Activated CD8-positive, alpha-beta memory T cell treated with anti-CD3 and anti-CD28 coated beads, Interleukin-2, amount 10 ng/mL, durations not matched to agents 7 days and 5 days (primary cell): ENCODE measurements around the gene ARMC8. TPM values are rescaled to one million over a fixed set of nuclear protein-coding genes. Genes with fewer than 3 reads are reported as not detected.

ENCODE experiments used
- ATAC-seq: fragments of 150-1000 bp; cut with Tn5 transposase; one replicate; pipeline ENCODE4 v1.10.0; 2021; ENCODE audit warnings: moderate library complexity
- CTCF ChIA-PET: fragments of 350-600 bp; sonication (Branson Sonifier 250); formaldehyde crosslinking; loops from one replicate; lab custom pipeline; 2021; ENCODE audit warnings: antibody characterized with exemption; lab: Charles Lee
- DNase-seq: peaks from one replicate; pipeline ENCODE4 v3.0.0-alpha.2; 2020
- H3K27ac Mint-ChIP-seq: one replicate; pipeline ENCODE4 v1.8.0; 2021; ENCODE audit warnings: mild to moderate bottlenecking, mixed read lengths
- H3K27me3 Mint-ChIP-seq: one replicate; pipeline ENCODE4 v1.8.0; 2021; ENCODE audit warnings: mixed read lengths
- H3K36me3 Mint-ChIP-seq: one replicate; pipeline ENCODE4 v1.8.0; 2021; ENCODE audit warnings: mild to moderate bottlenecking, mixed read lengths
- H3K4me1 Mint-ChIP-seq: one replicate; pipeline ENCODE4 v1.8.0; 2021; ENCODE audit warnings: mixed read lengths
- H3K4me3 Mint-ChIP-seq: one replicate; pipeline ENCODE4 v1.8.0; 2021; ENCODE audit warnings: mild to moderate bottlenecking, moderate library complexity, mixed read lengths
- H3K9me3 Mint-ChIP-seq: one replicate; pipeline ENCODE4 v1.8.0; 2022; ENCODE audit warnings: low read depth, mixed read lengths
- total RNA-seq, 2 experiments: library from RNA; stranded (reverse); gene quantifications; one replicate each; pipeline ENCODE4 v1.2.3, GENCODE V29; 2021

The ARMC8 gene
- total RNA-seq, 2 experiments from 2014 or later = 48.4 to 54.3 TPM

DNA sequence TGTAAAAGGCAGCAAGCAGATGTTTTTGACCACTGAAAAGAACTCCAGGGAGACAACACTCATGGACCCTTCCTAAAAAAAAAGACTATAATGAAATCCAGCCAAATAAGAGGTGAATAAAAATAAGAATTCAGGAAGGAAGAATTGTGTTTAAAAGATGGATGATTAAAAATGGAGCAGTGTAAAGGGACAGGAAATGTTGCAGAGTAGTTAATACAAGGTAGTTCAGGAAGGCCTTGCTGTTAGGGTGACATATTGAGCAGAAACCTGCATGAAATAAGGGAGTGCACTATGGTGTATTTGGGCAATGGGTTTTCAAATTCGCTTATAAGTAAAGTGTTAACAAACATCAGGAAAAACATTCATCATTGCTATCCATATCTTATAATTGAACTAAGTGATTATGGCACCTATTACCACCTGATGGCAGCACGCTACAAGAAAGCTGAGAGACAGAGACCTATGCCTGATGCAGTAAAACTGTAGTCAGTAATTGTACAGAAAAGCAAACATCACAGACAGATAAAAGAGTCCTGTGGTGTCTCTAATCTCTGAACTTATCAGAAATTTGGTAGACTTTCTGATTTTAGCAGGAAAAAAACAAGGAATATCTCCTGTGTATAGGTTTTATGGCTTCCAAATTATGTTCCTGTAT lies 6.6 kb upstream of the ARMC8 start:
- Mint-ChIP-seq H3K4me1 (peaks cover 3% of the 10 kb centered on the region), H3K9me3 (no peaks in the 10 kb centered on the region), H3K4me3 (no peak overlapping the region), H3K27ac (no peak overlapping the region), H3K36me3 (no peaks in the 10 kb centered on the region), H3K27me3 (peaks cover 20% of the 10 kb centered on the region)
- ATAC-seq (peak; percentile 87), DNase-seq (peak; percentile 55)
- CTCF ChIA-PET = interaction anchor here (1.1 to 1.3 kb wide), 7 partner anchors 13 to 735 kb away, joined by 3 to 5 read pairs (median 4); partner anchors contain the start of genes MRAS and NME9

- Mint-ChIP-seq H3K36me3 (no peaks in the 10 kb centered on the region), H3K4me3 (no peak overlapping the region), H3K27me3 (peaks cover 19% of the 10 kb centered on the region), H3K9me3 (no peaks in the 10 kb centered on the region), H3K4me1 (peaks cover 25% of the 10 kb centered on the region), H3K27ac (no peak overlapping the region)
- ATAC-seq (no peak), DNase-seq (no peak)
- CTCF ChIA-PET = interaction anchor here (0.5 to 2.5 kb wide), 3 partner anchors 11 to 731 kb away, joined by 3 to 15 read pairs (median 4); partner anchors contain the start of gene DBR1
Measured at GRCh38 chr3:138184994-138185393, 2.1 kb upstream of the ARMC8 start.

DNA sequence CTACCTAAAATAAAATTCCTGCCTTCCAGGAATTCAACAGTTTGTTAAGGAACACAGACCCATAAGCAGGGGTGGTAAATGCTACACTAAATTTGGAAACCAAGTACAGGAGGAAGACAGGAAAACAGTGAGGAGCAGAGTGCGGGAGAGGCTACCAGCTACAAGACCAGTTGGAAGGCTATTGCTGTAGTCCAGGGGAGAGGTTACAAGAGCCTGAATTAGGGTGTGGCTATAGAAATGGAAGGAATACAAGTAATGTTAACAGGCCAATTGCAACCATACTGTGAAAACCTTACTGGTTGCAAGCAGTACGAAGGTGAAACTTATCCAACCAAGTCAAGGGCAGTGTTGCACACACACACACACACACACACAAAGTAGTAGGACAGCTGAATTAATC lies 880 bp upstream of the ARMC8 start:
- H3K9me3 Mint-ChIP-seq = no peaks in the 10 kb centered on the region
- peaks cover 28% of the 10 kb centered on the region for H3K4me1 Mint-ChIP-seq
- CTCF ChIA-PET = interaction anchor here (0.6 to 2.5 kb wide), 6 partner anchors 10 to 231 kb away, joined by 3 to 15 read pairs (median 5); partner anchors contain the start of genes DBR1 and NME9
- H3K4me3 Mint-ChIP-seq = peak overlapping the region; percentile 85
- H3K36me3 Mint-ChIP-seq = peaks cover 3% of the 10 kb centered on the region
- peaks cover 19% of the 10 kb centered on the region for H3K27me3 Mint-ChIP-seq
- no peak for ATAC-seq
- DNase-seq = no peak
- no peak overlapping the region for H3K27ac Mint-ChIP-seq

DNA sequence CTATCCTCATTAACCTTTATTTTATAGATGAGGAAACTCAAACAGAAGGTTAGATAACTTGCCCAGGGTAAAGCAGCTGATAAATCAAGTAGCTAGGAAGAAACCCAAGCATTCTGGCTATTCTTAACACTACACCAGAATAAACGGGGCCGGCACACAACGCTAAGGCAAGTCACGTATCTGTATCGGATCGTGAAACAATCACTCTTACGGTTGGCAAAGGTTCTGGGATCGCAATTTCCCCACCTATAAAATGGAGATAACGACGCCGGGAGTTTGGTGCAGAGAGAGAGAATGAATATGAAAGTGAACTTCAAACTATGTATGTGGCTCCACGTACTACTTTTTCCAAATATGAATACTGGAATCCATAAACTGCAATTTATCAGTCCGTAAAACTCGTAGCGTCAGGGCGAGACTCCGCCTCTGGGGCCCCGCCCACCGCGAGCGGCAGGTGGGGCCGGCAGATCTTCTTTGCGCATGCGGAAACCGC lies 252 bp upstream of the ARMC8 start:
- peak overlapping the region; percentile 85 for H3K4me3 Mint-ChIP-seq
- CTCF ChIA-PET = interaction anchor here (0.6 to 2.5 kb wide), 6 partner anchors 11 to 230 kb away, joined by 3 to 15 read pairs (median 5); partner anchors contain the start of genes DBR1 and NME9
- ATAC-seq (peak; percentile 92), DNase-seq (peak; percentile 93)
- H3K9me3 Mint-ChIP-seq = no peaks in the 10 kb centered on the region
- peak overlapping the region; percentile 97 for H3K27ac Mint-ChIP-seq
- peaks cover 8% of the 10 kb centered on the region for H3K36me3 Mint-ChIP-seq
- H3K4me1 Mint-ChIP-seq = peaks cover 33% of the 10 kb centered on the region
- H3K27me3 Mint-ChIP-seq = peaks cover 18% of the 10 kb centered on the region

DNA sequence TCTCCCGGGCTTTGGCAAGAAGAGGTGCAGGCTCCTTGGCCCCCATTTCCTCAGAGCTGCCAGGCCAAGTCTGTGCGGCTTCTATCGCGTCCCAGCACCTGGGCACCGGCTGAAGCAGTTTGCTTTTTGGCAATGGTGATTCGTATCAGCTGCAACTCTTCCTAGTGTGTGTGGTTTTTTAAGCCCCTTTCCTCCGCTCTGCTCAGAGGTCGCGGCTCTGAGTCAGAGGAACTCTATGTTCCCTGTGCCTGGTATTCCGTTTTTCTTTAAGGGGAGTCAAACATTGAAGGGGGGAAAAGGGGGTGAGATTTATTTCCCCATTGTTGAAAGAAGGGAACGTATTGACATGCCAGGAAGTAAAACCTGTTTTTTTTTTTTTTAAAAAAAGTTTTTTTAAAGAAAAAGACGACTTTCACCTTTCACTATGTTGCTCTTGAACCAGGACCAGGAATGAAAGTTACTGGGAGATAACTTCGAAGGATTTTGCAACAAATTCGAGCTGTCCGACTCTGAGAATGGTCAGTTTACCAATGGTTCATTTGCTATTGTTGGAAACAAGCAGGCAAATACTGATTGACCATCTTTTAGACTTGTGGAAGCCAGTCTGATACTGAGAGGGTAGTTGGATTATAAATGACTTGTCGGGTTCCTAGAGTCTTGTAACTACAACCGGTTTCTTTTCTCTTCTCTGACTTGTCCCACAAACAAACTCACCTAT lies 1.1 kb downstream of the ARMC8 start:
- Mint-ChIP-seq H3K4me3 (peak overlapping the region; percentile 85), H3K27ac (peak overlapping the region; percentile 97), H3K27me3 (peaks cover 17% of the 10 kb centered on the region), H3K9me3 (no peaks in the 10 kb centered on the region), H3K36me3 (peaks cover 10% of the 10 kb centered on the region), H3K4me1 (peaks cover 35% of the 10 kb centered on the region)
- DNase-seq (peak; percentile 60), ATAC-seq (no peak)
- CTCF ChIA-PET = interaction anchor here (2.4 kb wide), 1 partner anchor 141 kb away, joined by 12 read pairs; the partner anchor contains the start of gene NME9

- Mint-ChIP-seq H3K36me3 (peaks cover 22% of the 10 kb centered on the region), H3K27ac (no peak overlapping the region), H3K27me3 (no peaks in the 10 kb centered on the region), H3K4me3 (no peak overlapping the region), H3K9me3 (no peaks in the 10 kb centered on the region), H3K4me1 (peaks cover 25% of the 10 kb centered on the region)
- no peak for ATAC-seq
- no peak for DNase-seq
- CTCF ChIA-PET = no interaction called here
Measured at GRCh38 chr3:138195481-138195880, 8.4 kb downstream of the ARMC8 start.

DNA sequence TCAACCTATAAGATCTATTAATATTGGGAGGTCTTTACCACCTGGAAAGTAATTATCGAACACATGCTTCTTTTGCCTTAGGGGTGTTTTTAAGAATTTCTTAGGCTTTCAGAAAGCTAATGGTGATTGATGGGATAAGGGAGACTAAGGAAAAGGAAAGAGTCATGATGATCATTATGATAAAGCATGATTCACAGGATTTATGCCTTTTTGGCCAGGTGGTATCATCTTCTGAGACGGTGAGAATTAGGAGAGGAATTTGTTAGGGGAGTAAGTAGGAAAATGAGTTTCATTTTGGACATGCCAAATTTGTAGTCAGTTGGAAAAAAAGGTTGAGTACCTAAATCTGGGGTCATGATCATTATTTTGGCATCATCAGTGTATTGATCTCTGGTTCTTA lies 8.9 kb downstream of the ARMC8 start:
- H3K9me3 Mint-ChIP-seq = no peaks in the 10 kb centered on the region
- H3K4me1 Mint-ChIP-seq = peaks cover 22% of the 10 kb centered on the region
- no peaks in the 10 kb centered on the region for H3K27me3 Mint-ChIP-seq
- ATAC-seq (no peak), DNase-seq (no peak)
- H3K4me3 Mint-ChIP-seq = no peak overlapping the region
- peaks cover 19% of the 10 kb centered on the region for H3K36me3 Mint-ChIP-seq
- H3K27ac Mint-ChIP-seq = no peak overlapping the region
- CTCF ChIA-PET = no interaction called here

GRCh38 chr3:138197058-138197457 lies 10.0 kb downstream of the ARMC8 start:
- DNase-seq (no peak), ATAC-seq (no peak)
- H3K9me3 Mint-ChIP-seq = no peaks in the 10 kb centered on the region
- H3K27me3 Mint-ChIP-seq = no peaks in the 10 kb centered on the region
- peaks cover 17% of the 10 kb centered on the region for H3K4me1 Mint-ChIP-seq
- CTCF ChIA-PET = interaction anchor here (0.9 to 1.3 kb wide), 2 partner anchors 10 to 739 kb away, joined by 3 read pairs; no protein-coding TSS in a partner anchor
- no peak overlapping the region for H3K27ac Mint-ChIP-seq
- no peak overlapping the region for H3K4me3 Mint-ChIP-seq
- H3K36me3 Mint-ChIP-seq = peaks cover 17% of the 10 kb centered on the region

- CTCF ChIA-PET = interaction anchor here (0.9 to 1.3 kb wide), 2 partner anchors 10 to 738 kb away, joined by 3 read pairs; no protein-coding TSS in a partner anchor
- Mint-ChIP-seq H3K4me1 (peaks cover 17% of the 10 kb centered on the region), H3K27me3 (no peaks in the 10 kb centered on the region), H3K36me3 (peaks cover 17% of the 10 kb centered on the region), H3K9me3 (no peaks in the 10 kb centered on the region), H3K27ac (no peak overlapping the region), H3K4me3 (no peak overlapping the region)
- DNase-seq (no peak), ATAC-seq (no peak)
Measured at GRCh38 chr3:138197524-138197923, 10.4 kb downstream of the ARMC8 start.

DNA sequence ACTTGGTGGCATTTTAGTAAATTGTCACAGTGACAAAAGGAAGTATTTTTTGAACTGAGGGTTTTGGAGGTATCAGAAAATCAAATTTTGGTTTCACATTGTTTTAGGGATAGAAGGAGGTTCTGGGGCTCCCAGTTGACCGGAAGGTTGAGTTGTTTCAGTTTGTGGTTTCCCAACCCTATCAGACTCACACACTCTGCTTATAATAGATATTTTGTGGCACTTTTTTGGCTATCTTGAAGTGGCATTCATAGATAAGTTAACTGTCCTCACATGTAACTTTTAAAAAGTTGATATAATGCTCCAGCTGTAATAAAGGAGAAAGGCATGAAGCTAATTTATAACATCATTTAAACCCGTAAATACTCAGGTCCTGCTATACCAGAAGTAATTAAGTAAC lies 12.8 kb downstream of the ARMC8 start:
- ATAC-seq (peak; percentile 30), DNase-seq (no peak)
- Mint-ChIP-seq H3K27me3 (no peaks in the 10 kb centered on the region), H3K9me3 (no peaks in the 10 kb centered on the region), H3K4me1 (peaks cover 16% of the 10 kb centered on the region), H3K27ac (no peak overlapping the region), H3K36me3 (peaks cover 23% of the 10 kb centered on the region), H3K4me3 (no peak overlapping the region)
- CTCF ChIA-PET = no interaction called here

GRCh38 chr3:138200424-138200823 lies 13.3 kb downstream of the ARMC8 start:
- no peak overlapping the region for H3K27ac Mint-ChIP-seq
- H3K36me3 Mint-ChIP-seq = peaks cover 22% of the 10 kb centered on the region
- H3K4me1 Mint-ChIP-seq = peaks cover 16% of the 10 kb centered on the region
- no peak for ATAC-seq
- no peaks in the 10 kb centered on the region for H3K9me3 Mint-ChIP-seq
- CTCF ChIA-PET = no interaction called here
- H3K4me3 Mint-ChIP-seq = no peak overlapping the region
- no peaks in the 10 kb centered on the region for H3K27me3 Mint-ChIP-seq
- DNase-seq = no peak

DNA sequence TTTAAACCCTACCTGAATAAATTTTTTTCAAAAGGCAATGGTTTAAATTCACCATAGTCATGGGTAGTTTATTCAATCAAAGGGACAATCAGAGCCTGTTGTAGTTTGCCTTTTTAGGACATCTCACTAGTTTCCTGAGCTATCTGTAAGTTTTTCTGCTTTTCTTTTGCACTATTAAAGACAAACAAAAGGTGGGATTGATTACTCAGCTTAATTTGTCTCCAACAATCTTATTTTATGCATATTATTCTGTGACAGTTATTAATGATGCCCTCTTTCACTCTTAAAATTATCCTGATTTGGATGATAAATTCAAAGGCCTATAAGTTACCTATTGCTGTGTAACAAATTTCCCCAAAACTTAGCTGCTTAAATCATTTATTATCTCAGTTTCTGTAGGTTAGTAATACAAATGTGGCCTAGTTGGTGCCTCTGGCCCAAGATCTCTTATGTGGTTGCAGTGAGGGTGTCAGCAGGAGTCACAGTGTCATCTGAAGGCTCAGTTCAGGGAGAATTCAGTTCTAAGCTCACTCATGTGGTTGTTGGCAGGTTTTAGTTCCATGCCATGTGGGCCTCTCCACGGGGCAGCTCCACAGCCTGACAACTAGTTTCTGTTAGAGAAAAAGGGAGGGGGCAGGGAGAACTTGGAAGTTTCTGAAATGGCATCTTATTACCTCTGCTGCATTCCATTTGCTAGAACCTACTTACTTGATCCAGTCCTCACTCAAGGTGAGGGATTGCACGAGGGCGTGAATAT lies 16.0 kb downstream of the ARMC8 start:
- ATAC-seq (no peak), DNase-seq (no peak)
- no peak overlapping the region for H3K4me3 Mint-ChIP-seq
- H3K4me1 Mint-ChIP-seq = peaks cover 13% of the 10 kb centered on the region
- no peaks in the 10 kb centered on the region for H3K27me3 Mint-ChIP-seq
- no peak overlapping the region for H3K27ac Mint-ChIP-seq
- H3K36me3 Mint-ChIP-seq = peaks cover 30% of the 10 kb centered on the region
- CTCF ChIA-PET = no interaction called here
- H3K9me3 Mint-ChIP-seq = peaks cover 2% of the 10 kb centered on the region

GRCh38 chr3:138203938-138204337 lies 16.8 kb downstream of the ARMC8 start:
- Mint-ChIP-seq H3K9me3 (peaks cover 2% of the 10 kb centered on the region), H3K27me3 (no peaks in the 10 kb centered on the region), H3K4me1 (peaks cover 11% of the 10 kb centered on the region), H3K4me3 (no peak overlapping the region), H3K27ac (no peak overlapping the region), H3K36me3 (peaks cover 37% of the 10 kb centered on the region)
- ATAC-seq = no peak
- DNase-seq = no peak
- CTCF ChIA-PET = no interaction called here
